ENCODE results near the gene PRPF18. TPM values are rescaled to one million over a fixed set of nuclear protein-coding genes. Genes with fewer than 3 reads are reported as not detected.

The PRPF18 gene
- total and polyA plus RNA-seq, 2 of the 4 experiments (the other 2 are of a cell fraction) = 10.0 to 16.9 TPM

DNA sequence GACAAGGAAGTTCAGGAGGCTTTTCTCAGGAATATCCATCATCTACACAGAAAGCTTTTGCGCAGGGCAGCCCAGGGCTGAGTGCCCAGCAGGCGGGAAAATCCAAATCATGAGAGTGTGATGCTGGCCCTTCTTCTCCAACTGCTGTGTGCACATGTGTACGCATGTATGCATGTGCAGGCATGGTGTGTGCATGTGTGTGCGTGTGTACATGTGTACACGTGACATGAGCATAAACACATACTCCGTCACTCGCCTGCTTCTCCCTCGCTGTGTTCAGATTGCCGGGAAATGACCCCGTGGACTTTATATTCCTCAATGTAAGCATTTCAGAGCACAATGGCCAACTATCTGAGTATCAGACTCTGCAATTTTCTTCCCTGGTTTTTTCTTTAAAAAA is 85.1 kb downstream of the PRPF18 start:
- Histone ChIP-seq H3K4ac (ENCODE audit: low read depth, low read length) (no peak overlapping the region), H4K91ac (ENCODE audit: insufficient read depth, low read depth, low read length) (no peak overlapping the region), H4K20me1 (ENCODE audit: insufficient read depth, low read length) (peaks cover 3% of the 10 kb centered on the region; the same call in 1 of the 2 replicates), H3K79me1 (ENCODE audit: low read depth in 1 of 2, low read length in 2 of 2) (peaks cover 14 to 67% of the 10 kb centered on the region in 2 experiments; a peak in 3 of 4 replicates), H2BK5ac (ENCODE audit: low read depth, low read length, poor library complexity, severe bottlenecking) (no peak overlapping the region), H3K18ac (ENCODE audit: low read depth, low read length) (no peak overlapping the region), H3K9me1 (ENCODE audit: insufficient read depth, low read length) (peaks cover 18% of the 10 kb centered on the region), H3K36me3 (ENCODE audit: control insufficient read depth, insufficient read depth, low read length) (peaks cover 44% of the 10 kb centered on the region), H3K9ac (ENCODE audit: low read depth, low read length) (no peak overlapping the region), H4K8ac (ENCODE audit: low read depth in 2 of 2, low read length in 2 of 2) (no peak overlapping the region; a peak in 1 of 4 replicates), H3K4me3 (ENCODE audit: insufficient read depth, low read depth, low read length) (no peak overlapping the region), H2BK15ac (ENCODE audit: low read depth, low read length) (no peak overlapping the region), H3K27ac (ENCODE audit: insufficient read depth, low read length) (no peak overlapping the region), H3K56ac (ENCODE audit: extremely low read depth, insufficient read depth, low read length) (no peak overlapping the region), H2AFZ (replicated peaks; ENCODE audit: low read length, poor library complexity) (no peak overlapping the region), H4K5ac (ENCODE audit: low read depth, low read length) (no peak overlapping the region; the same call in 1 of the 2 replicates), H2BK20ac (ENCODE audit: low read depth, low read length) (no peak overlapping the region), H3K23ac (ENCODE audit: low read depth, low read length) (peak overlapping the region; percentile 6; the same call in 1 of the 2 replicates), H2BK120ac (ENCODE audit: low read depth, low read length) (no peak overlapping the region), H3K4me1 (ENCODE audit: control insufficient read depth, insufficient read depth, low read length) (peaks cover 6% of the 10 kb centered on the region; the same call in 1 of the 2 replicates), H2AK5ac (ENCODE audit: low read depth, low read length) (no peak overlapping the region; the same call in 1 of the 2 replicates), H3K14ac (replicated peaks; ENCODE audit: low read depth, low read length) (no peak overlapping the region), H3K27me3 (ENCODE audit: control insufficient read depth, insufficient read depth, low read length) (no peaks in the 10 kb centered on the region), H3K4me2 (ENCODE audit: low read depth, low read length) (no peak overlapping the region), H3K9me3 (ENCODE audit: control insufficient read depth, insufficient read depth, low read length) (no peaks in the 10 kb centered on the region), H2AK9ac (replicated peaks; ENCODE audit: low read depth, low read length, poor library complexity) (no peak overlapping the region)
- in situ Hi-C loops (cut with MboI; ENCODE audit: low sequenced_read_pairs) = loop anchor here (25.0 kb wide), 1 partner anchor 415 kb away; no protein-coding TSS in a partner anchor
- CTCF ChIA-PET = no interaction called here
- POLR2A ChIA-PET (ENCODE audit: unreplicated experiment) = no interaction called here
- intact Hi-C loops (cut with micrococcal nuclease) = no loop called here
- ATAC-seq (ENCODE audit: low read depth) (no peak), DNase-seq (no peak)
- BruUV-seq (replicated peaks) = no TSS peak
- WGBS, 2 experiments (ENCODE audit: extremely low coverage in 2 of 2, insufficient read length in 1 of 2) = 100% methylated on average over 1 of the region's 10 CpGs; no CpG with 5 or more reads in 1 of the 2 experiments
- dilution Hi-C loops (cut with HindIII; ENCODE audit: low sequenced_read_pairs, unreplicated experiment) = no loop called here
- no peak for TF ChIP-seq CEBPB (IDR thresholded peaks at IDR 0.05; ENCODE audit: low read depth, low read length)
- TF ChIP-seq MXI1 (IDR thresholded peaks at IDR 0.05; ENCODE audit: borderline replicate concordance, low read depth, low read length) = no peak
- TF ChIP-seq RFX5 (IDR thresholded peaks at IDR 0.05; ENCODE audit: low read depth, low read length) = no peak
- TF ChIP-seq POLR2A (IDR thresholded peaks at IDR 0.05; ENCODE audit: low read depth, low read length) = no peak
- no peak for TF ChIP-seq CHD1 (IDR thresholded peaks at IDR 0.05; ENCODE audit: low read depth, low read length)
- no peak for TF ChIP-seq BHLHE40 (IDR thresholded peaks at IDR 0.05; ENCODE audit: low read depth, low read length)
- no peak for TF ChIP-seq MAFK (IDR thresholded peaks at IDR 0.05; ENCODE audit: low read depth, low read length)
- TF ChIP-seq USF2 (IDR thresholded peaks at IDR 0.05; ENCODE audit: low read depth, low read length) = no peak
- no peak for TF ChIP-seq NFE2L2 (IDR thresholded peaks at IDR 0.05; ENCODE audit: low read depth, low read length)
- no peak for TF ChIP-seq ELK1 (IDR thresholded peaks at IDR 0.05; ENCODE audit: borderline replicate concordance, low read depth, low read length)
- TF ChIP-seq MAZ (IDR thresholded peaks at IDR 0.05; ENCODE audit: borderline replicate concordance, low read depth, low read length) = no peak
- no peak for TF ChIP-seq RAD21 (IDR thresholded peaks at IDR 0.05; ENCODE audit: low read length)
- TF ChIP-seq FOS (IDR thresholded peaks at IDR 0.05; ENCODE audit: low read depth, low read length) = no peak
- TF ChIP-seq RCOR1 (IDR thresholded peaks at IDR 0.05; ENCODE audit: insufficient replicate concordance, low read length) = no peak

Measured in IMR-90 (cell line).